ENCODE results near the gene ENHO.

ENHO gene

GRCh38 chr9:34526026-34526425 lies 3.2 kb upstream of the ENHO start:
- Histone ChIP-seq H3F3A (ENCODE audit: control insufficient read depth, insufficient read depth) (no peaks in the 10 kb centered on the region), H3K79me2 (ENCODE audit: control insufficient read depth, low read length) (no peaks in the 10 kb centered on the region), H3K4me3 (ENCODE audit: low read length) (no peak overlapping the region), H3K27me3 (ENCODE audit: control insufficient read depth, low read length) (peaks cover 38% of the 10 kb centered on the region), H3K4me1 (ENCODE audit: control insufficient read depth, low read length) (peaks cover 11% of the 10 kb centered on the region), H3K4me2 (ENCODE audit: low read length) (no peak overlapping the region), H4K20me1 (ENCODE audit: control insufficient read depth, insufficient read depth, low read depth, low read length) (no peaks in the 10 kb centered on the region), H3K36me3 (ENCODE audit: control insufficient read depth, low read length) (no peaks in the 10 kb centered on the region), H3K9me2 (replicated peaks; ENCODE audit: control insufficient read depth, low read length) (no peaks in the 10 kb centered on the region), H3K9me3 (ENCODE audit: control insufficient read depth, insufficient read depth, low read length) (no peaks in the 10 kb centered on the region), H3K27ac (ENCODE audit: low read depth, low read length) (no peak overlapping the region)
- TF ChIP-seq CTCF (IDR thresholded peaks at IDR 0.05; ENCODE audit: low read depth, low read length, poor library complexity, severe bottlenecking) = no peak
- no peak for TF ChIP-seq EZH2phosphoT487 (IDR thresholded peaks at IDR 0.05; ENCODE audit: borderline replicate concordance, low read length)

GRCh38 chr9:34524349-34524748 lies 1.6 kb upstream of the ENHO start:
- Histone ChIP-seq H3K4me3 (ENCODE audit: low read length) (no peak overlapping the region), H3F3A (ENCODE audit: control insufficient read depth, insufficient read depth) (no peaks in the 10 kb centered on the region), H3K36me3 (ENCODE audit: control insufficient read depth, low read length) (no peaks in the 10 kb centered on the region), H3K27me3 (ENCODE audit: control insufficient read depth, low read length) (peaks cover 43% of the 10 kb centered on the region), H4K20me1 (ENCODE audit: control insufficient read depth, insufficient read depth, low read depth, low read length) (no peaks in the 10 kb centered on the region), H3K27ac (ENCODE audit: low read depth, low read length) (no peak overlapping the region), H3K9me2 (replicated peaks; ENCODE audit: control insufficient read depth, low read length) (no peaks in the 10 kb centered on the region), H3K4me1 (ENCODE audit: control insufficient read depth, low read length) (peaks cover 11% of the 10 kb centered on the region), H3K79me2 (ENCODE audit: control insufficient read depth, low read length) (no peaks in the 10 kb centered on the region), H3K9me3 (ENCODE audit: control insufficient read depth, insufficient read depth, low read length) (no peaks in the 10 kb centered on the region), H3K4me2 (ENCODE audit: low read length) (no peak overlapping the region)
- TF ChIP-seq CTCF (IDR thresholded peaks at IDR 0.05; ENCODE audit: low read depth, low read length, poor library complexity, severe bottlenecking) (no peak), EZH2phosphoT487 (IDR thresholded peaks at IDR 0.05; ENCODE audit: borderline replicate concordance, low read length) (no peak)

- Histone ChIP-seq H3K9me3 (ENCODE audit: control insufficient read depth, insufficient read depth, low read length) (no peaks in the 10 kb centered on the region), H3K4me1 (ENCODE audit: control insufficient read depth, low read length) (peaks cover 20% of the 10 kb centered on the region), H3K27ac (ENCODE audit: low read depth, low read length) (no peak overlapping the region), H3K27me3 (ENCODE audit: control insufficient read depth, low read length) (peaks cover 48% of the 10 kb centered on the region), H3K79me2 (ENCODE audit: control insufficient read depth, low read length) (no peaks in the 10 kb centered on the region), H3K4me3 (ENCODE audit: low read length) (peak overlapping the region; percentile 62), H3K9me2 (replicated peaks; ENCODE audit: control insufficient read depth, low read length) (no peaks in the 10 kb centered on the region), H3F3A (ENCODE audit: control insufficient read depth, insufficient read depth) (no peaks in the 10 kb centered on the region), H4K20me1 (ENCODE audit: control insufficient read depth, insufficient read depth, low read depth, low read length) (no peaks in the 10 kb centered on the region), H3K36me3 (ENCODE audit: control insufficient read depth, low read length) (no peaks in the 10 kb centered on the region), H3K4me2 (ENCODE audit: low read length) (peak overlapping the region; percentile 68)
- TF ChIP-seq EZH2phosphoT487 (IDR thresholded peaks at IDR 0.05; ENCODE audit: borderline replicate concordance, low read length) (no peak), CTCF (IDR thresholded peaks at IDR 0.05; ENCODE audit: low read depth, low read length, poor library complexity, severe bottlenecking) (no peak)
Measured at GRCh38 chr9:34522091-34522887, 501 bp downstream of the ENHO start.

Data from DOHH2 (cell line).